ENCODE data around the gene ANGPTL7. TPM values are rescaled to one million over a fixed set of nuclear protein-coding genes. Genes with fewer than 3 reads are reported as not detected.

The ANGPTL7 gene
- total and polyA plus RNA-seq, 2 of the 8 experiments (the other 6 are each of a cell fraction or from before 2014, with no cell fraction given) = not detected

DNA sequence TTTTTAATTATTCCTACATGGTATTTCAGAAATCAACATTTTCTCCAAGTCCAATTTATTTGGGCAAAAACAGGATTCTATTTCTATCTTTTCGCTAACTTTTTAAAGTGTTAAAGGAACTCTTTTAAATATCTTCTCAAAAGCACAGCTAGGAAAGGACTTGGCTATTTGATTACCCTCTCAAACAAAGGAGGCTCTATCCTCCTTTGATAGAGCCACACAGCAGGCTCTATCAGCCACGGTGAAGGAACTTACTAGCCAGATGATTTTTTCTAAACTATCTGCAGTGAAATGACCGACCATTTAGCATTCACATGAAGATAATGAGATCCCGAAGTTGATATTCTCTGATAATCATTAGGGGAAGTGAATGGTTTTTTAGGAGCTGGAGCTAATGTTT, 9.1 kb downstream of the ANGPTL7 start:
- Histone ChIP-seq H4K91ac (replicated peaks; ENCODE audit: insufficient read length, low read length) (no peak overlapping the region), H2BK12ac (ENCODE audit: low read depth, low read length) (no peak overlapping the region), H3K23me2 (ENCODE audit: low read depth, low read length) (no peaks in the 10 kb centered on the region), H4K20me1 (replicated peaks in 1 of 2; ENCODE audit: control insufficient read depth in 1 of 2, insufficient read depth in 2 of 2, low read length in 2 of 2) (peaks cover 0 to 2% of the 10 kb centered on the region in 2 experiments), H2BK120ac (replicated peaks; ENCODE audit: low read depth, low read length) (no peak overlapping the region), H3K23ac (ENCODE audit: insufficient read length) (no peak overlapping the region), H3K27ac (ENCODE audit: low read depth, low read length) (no peak overlapping the region), H3K27me3 (replicated peaks in 1 of 4; ENCODE audit: control insufficient read depth in 3 of 4, extremely low read depth in 1 of 4, insufficient read depth in 3 of 4, low read length in 3 of 4) (no peaks in the 10 kb centered on the region), H2AK5ac (ENCODE audit: low read depth, low read length) (no peak overlapping the region), H3K79me1 (ENCODE audit: low read depth, low read length) (no peaks in the 10 kb centered on the region), H3K4ac (replicated peaks; ENCODE audit: insufficient read length, low read depth, low read length) (no peak overlapping the region), H3K36me3 (ENCODE audit: control insufficient read depth in 2 of 4, insufficient read depth in 4 of 4, low read length in 3 of 4) (peaks cover 9 to 50% (median 33%) of the 10 kb centered on the region in 4 experiments; a peak in 6 of 8 replicates), H3K4me3 (ENCODE audit: extremely low read depth in 1 of 4, insufficient read depth in 2 of 4, low read depth in 3 of 4, low read length in 4 of 4) (no peak overlapping the region), H3K4me2 (ENCODE audit: insufficient read depth in 1 of 2, low read depth in 2 of 2, low read length in 2 of 2) (no peak overlapping the region), H4K8ac (ENCODE audit: extremely low read depth, insufficient read depth, low read length) (no peak overlapping the region), H2BK20ac (ENCODE audit: low read length) (no peak overlapping the region), H3K14ac (ENCODE audit: insufficient read length) (no peak overlapping the region), H2BK15ac (ENCODE audit: low read length) (no peak overlapping the region), H3K18ac (ENCODE audit: extremely low read depth, low read length) (no peak overlapping the region), H3K79me2 (ENCODE audit: control insufficient read depth in 1 of 2, insufficient read depth in 2 of 2, low read length in 2 of 2) (no peaks in the 10 kb centered on the region), H3K4me1 (replicated peaks in 1 of 4; ENCODE audit: control insufficient read depth in 3 of 4, insufficient read depth in 4 of 4, low read length in 3 of 4) (no peaks in the 10 kb centered on the region), H2BK5ac (ENCODE audit: low read depth, low read length) (no peak overlapping the region), H3K9me3 (ENCODE audit: insufficient read depth in 2 of 2, low read depth in 1 of 2, low read length in 1 of 2) (no peaks in the 10 kb centered on the region), H2AFZ (ENCODE audit: low read length) (no peak overlapping the region), H3K56ac (replicated peaks; ENCODE audit: insufficient read length, low read depth, low read length) (no peak overlapping the region), H3K9ac (replicated peaks in 1 of 4; ENCODE audit: extremely low read depth in 1 of 4, low read depth in 3 of 4, low read length in 3 of 4) (no peak overlapping the region), H4K5ac (ENCODE audit: insufficient read length, low read depth, low read length) (no peak overlapping the region)
- WGBS, 2 experiments (ENCODE audit: extremely low coverage in 1 of 2, insufficient coverage in 1 of 2, insufficient read length in 1 of 2, insufficient replicate concordance in 2 of 2, low coverage in 1 of 2, low lambda C conversion rate in 2 of 2, missing lambda C conversion rate in 1 of 2) = 89% methylated on average over 4 of the region's 4 CpGs; no CpG with 5 or more reads in 1 of the 2 experiments
- ChIA-PET CTCF (ENCODE audit: partially characterized antibody) (interaction anchor here (1.3 to 4.4 kb wide), 4 partner anchors 16 to 161 kb away, joined by 3 to 14 read pairs (median 6); no protein-coding TSS in a partner anchor), POLR2A (ENCODE audit: partially characterized antibody) (interaction anchor here (0.6 kb wide), 1 partner anchor 104 kb away, joined by 3 read pairs; no protein-coding TSS in a partner anchor)
- DNase-seq (ENCODE audit: low read depth in 1 of 2, low spot score in 2 of 2) (no peak), FAIRE-seq (no peak)

All from H1 (cell line).